Fibroblast of the aortic adventitia (primary cell): ENCODE results near the gene NME8. TPM values are rescaled to one million over a fixed set of nuclear protein-coding genes. Genes with fewer than 3 reads are reported as not detected.

Source experiments
- DNase-seq: peaks from one replicate; pipeline ENCODE4 v3.0.0-alpha.2; 2010; ENCODE audit warnings: low read depth
- H3K4me3 ChIP-seq: 2 replicates; pipeline ENCODE4 v1.5.1; 2011; ENCODE audit warnings: low read depth, mild to moderate bottlenecking, control low read depth, low read length, moderate library complexity
- CTCF ChIP-seq: IDR thresholded peaks from 2 replicates; pipeline ENCODE4 v1.5.1; 2011; ENCODE audit warnings: mild to moderate bottlenecking, low read length, control low read depth, inconsistent platforms; ENCODE audit not compliant: insufficient read depth
- total RNA-seq: library from RNA; depleted of rRNA; stranded (reverse); fragments of >200 nt; gene quantifications from 2 replicates; pipeline ENCODE4 v1.2.3, GENCODE V29; 2012; ENCODE audit warnings: low replicate concordance

The NME8 gene
- total RNA-seq, 1 donor, result not detected

DNA sequence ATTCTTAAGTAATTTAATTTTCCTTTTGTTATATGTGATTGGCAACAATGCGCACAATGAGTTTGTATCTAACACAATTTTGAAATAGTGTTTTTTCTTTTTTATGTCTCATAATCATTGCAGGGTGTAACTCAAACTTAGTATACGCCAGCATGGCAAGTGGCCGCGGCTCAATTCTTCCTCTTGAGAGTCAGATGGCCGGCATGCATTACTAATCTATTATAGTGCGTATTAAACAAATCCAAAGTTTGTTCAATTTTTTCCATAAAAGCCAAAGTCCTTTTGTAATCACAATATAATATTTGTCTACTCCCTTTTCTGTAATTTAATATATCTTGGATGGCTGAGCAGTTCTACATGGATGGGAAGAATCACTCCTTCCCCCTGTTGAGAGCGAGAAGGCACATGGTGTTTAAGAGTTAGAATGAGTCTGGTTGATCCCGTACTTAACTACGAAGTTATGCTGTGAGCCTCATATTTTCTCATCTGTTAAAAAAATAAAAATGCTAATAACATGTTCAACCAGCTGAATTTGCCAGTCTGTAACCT is 84.7 kb downstream of the NME8 start:
- H3K4me3 ChIP-seq, result no peak overlapping the region
- TF ChIP-seq CTCF, result no peak
- DNase-seq, result no peak

- no peak overlapping the region for H3K4me3 ChIP-seq
- DNase-seq, result peak; percentile 86
- no peak for TF ChIP-seq CTCF
These were observed 94.7 kb downstream of the NME8 start for GRCh38 chr7:37942934-37943610.

- no peak for DNase-seq
- H3K4me3 ChIP-seq, result no peak overlapping the region
- no peak for TF ChIP-seq CTCF
These were observed 95.7 kb downstream of the NME8 start for GRCh38 chr7:37943905-37944736.

- no peak for TF ChIP-seq CTCF
- DNase-seq, result no peak
- H3K4me3 ChIP-seq, result no peak overlapping the region
These were observed 96.3 kb downstream of the NME8 start for GRCh38 chr7:37944737-37945054.

- no peak for TF ChIP-seq CTCF
- H3K4me3 ChIP-seq, result no peak overlapping the region
- DNase-seq, result peak; percentile 70
These were observed 96.9 kb downstream of the NME8 start for GRCh38 chr7:37945336-37945735.

DNA sequence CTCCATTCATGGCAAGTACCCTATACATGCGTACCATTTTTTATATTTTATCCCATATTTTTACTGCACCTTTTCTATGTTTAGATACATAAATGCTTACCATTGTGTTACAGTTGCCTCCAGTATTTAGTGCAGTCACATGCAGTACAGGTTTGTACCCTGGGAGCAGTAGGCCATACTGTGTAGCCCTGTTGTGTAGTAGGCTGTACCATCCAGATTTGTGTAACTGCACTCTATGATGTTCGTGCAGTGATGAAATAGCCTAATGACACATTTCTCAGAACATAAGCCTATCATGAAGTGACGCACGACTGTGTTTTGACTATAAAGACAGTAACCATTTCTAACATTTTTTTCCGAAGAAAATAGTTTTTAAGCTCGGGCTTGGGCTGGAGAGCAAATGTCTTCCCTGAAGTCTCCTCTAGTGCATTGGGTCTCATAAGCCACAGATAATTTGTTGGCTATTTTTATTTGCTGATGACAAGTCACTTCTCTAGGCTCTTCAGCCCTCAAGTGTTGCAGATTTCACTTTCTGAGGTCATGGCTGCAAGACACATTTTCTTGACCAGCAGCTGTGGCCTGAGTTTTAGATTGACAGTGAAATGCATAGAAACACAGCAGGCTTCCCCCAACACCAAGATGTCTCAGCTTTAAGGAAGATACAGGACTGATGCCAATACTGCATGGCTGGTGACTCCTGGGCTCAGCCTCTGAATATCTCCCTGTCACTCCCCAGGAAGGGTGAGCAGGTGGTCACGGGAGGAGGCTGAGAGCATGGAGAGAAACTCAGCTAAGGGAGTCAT is 98.9 kb downstream of the NME8 start:
- H3K4me3 ChIP-seq, result no peak overlapping the region
- DNase-seq, result no peak
- no peak for TF ChIP-seq CTCF
